ENCODE measurements around the gene KDM6A. TPM values are rescaled to one million over a fixed set of nuclear protein-coding genes. Genes with fewer than 3 reads are reported as not detected.
"Not testable (repeated sequence)": the region's sequence is repeated elsewhere in the genome, so short reads cannot be mapped to it uniquely, and the experiment has no call there.

KDM6A gene
- total RNA-seq, 1 donor from 2014 or later = 15.4 TPM

GRCh38 chrX:45006002-45006800 lies 133.2 kb downstream of the KDM6A start:
- DNase-seq (ENCODE audit: low read depth, low spot score) = no peak

GRCh38 chrX:45007598-45007997 lies 134.6 kb downstream of the KDM6A start:
- DNase-seq (ENCODE audit: low read depth, low spot score) = no peak

DNA sequence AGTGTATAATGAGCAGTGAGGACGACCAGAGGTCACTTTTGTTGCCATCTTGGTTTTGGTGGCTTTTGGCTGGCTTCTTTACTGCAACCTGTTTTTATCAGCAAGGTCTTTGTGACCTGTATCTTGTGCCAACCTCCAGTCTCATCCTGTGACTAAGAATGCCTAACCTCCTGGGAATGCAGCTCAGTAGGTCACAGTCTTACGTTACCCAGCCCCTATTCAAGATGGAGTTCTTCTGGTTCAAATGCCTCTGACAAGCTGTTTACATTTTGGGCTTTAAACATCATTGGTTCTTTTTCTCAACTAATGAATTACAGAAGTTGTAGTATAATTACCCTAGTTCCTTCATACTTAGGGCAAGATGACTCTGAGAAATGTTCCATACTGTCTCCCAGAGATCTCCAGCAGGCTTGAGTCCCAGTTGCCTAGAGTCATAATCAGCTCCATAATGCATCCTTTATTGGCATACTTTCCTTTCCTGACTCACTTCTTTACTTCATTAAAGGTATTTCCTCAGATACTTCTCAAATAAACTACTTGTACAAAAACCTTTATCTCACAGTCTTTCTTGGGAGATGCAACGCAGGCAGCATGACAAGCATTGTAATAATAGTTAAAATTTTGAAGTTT lies 136.5 kb downstream of the KDM6A start:
- no peak for DNase-seq (ENCODE audit: low read depth, low spot score)

DNA sequence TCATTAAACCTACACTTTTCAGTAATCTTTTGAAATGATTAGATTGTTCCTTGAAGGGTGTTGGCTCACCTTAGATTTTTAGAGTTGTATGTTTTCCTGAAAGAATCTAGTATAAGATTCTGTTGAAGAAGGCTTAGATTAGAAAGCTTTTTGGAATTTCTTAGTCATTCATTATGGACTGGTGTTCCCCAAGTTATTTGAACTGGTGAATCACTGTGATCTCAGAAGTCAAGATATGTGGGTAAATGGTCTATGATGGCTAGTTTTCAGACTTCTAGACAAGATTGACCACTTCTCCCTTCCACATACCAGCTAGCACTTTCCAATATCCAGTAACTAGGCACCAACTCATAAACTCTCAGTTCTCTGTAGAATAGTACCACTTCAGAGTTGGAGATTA lies 138.1 kb downstream of the KDM6A start:
- DNase-seq (ENCODE audit: low read depth, low spot score) = no peak

GRCh38 chrX:45011597-45011996 lies 138.6 kb downstream of the KDM6A start:
- DNase-seq (ENCODE audit: low read depth, low spot score) = no peak

- no peak for DNase-seq (ENCODE audit: low read depth, low spot score)
Measured at GRCh38 chrX:45017946-45018345, 145.0 kb downstream of the KDM6A start.

DNA sequence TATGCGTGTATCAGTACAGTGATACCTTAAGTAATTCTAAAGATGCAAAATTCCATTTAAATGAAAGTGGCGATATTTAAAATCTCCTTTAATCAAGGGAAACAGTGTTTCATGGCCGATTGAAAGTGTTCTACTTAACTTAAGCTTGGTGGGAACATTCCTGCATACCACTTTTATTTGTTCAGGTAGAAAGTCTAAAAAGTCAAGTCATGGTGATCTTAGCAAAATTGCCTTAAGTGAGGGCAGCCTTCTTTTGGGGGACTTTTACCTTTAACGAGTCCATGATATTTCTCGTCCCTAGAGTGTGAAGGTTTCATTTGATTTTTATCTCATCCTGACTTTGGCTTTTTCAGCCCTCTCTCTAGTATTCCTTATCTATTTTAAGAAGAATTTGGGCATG lies 149.2 kb downstream of the KDM6A start:
- no peak for DNase-seq (ENCODE audit: low read depth, low spot score)

- DNase-seq (ENCODE audit: low read depth, low spot score) = no peak
Measured at GRCh38 chrX:45024501-45024900, 151.5 kb downstream of the KDM6A start.

DNA sequence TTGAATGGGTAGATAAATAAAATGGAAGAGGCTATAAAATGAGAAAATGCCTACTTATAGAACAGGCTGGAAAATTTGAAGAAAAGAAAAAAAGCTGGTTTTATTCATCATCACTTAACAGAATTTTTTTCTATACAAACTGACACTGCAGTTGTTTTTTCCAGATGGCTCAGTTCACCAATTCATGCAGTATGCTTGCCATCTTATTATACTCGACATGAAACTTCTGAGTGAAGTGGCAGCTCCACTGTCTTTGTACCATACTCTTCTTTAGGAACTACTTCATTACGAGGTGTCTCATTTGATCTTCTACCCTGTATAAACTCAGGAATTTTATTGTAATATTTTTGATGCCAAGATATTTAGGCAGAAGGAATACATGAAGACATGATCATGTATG lies 153.0 kb downstream of the KDM6A start:
- DNase-seq (ENCODE audit: low read depth, low spot score) = no peak

- DNase-seq (ENCODE audit: low read depth, low spot score) = no peak
Measured at GRCh38 chrX:45031830-45032378, 158.9 kb downstream of the KDM6A start.

- DNase-seq (ENCODE audit: low read depth, low spot score) = no peak
Measured at GRCh38 chrX:45035071-45035470, 162.1 kb downstream of the KDM6A start.

- DNase-seq (ENCODE audit: low read depth, low spot score) = no peak
Measured at GRCh38 chrX:45036161-45036560, 163.2 kb downstream of the KDM6A start.

DNA sequence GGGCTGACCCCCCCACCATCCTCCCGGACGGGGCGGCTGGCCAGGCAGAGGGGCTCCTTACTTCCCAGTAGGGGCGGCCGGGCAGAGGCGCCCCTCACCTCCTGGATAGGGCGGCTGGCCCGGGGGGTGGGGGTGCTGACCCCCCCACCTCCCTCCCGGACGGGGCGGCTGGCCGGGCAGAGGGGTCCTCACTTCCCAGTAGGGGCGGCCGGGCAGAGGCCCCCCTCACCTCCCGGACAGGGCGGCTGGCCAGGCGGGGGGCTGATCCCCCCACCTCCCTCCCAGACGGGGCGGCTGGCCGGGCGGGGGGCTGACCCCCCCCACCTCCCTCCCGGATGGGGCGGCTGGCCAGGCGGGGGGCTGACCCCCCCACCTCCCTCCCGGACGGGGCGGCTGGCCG lies 167.1 kb downstream of the KDM6A start:
- not testable (repeated sequence) for DNase-seq (ENCODE audit: low read depth, low spot score)

DNA sequence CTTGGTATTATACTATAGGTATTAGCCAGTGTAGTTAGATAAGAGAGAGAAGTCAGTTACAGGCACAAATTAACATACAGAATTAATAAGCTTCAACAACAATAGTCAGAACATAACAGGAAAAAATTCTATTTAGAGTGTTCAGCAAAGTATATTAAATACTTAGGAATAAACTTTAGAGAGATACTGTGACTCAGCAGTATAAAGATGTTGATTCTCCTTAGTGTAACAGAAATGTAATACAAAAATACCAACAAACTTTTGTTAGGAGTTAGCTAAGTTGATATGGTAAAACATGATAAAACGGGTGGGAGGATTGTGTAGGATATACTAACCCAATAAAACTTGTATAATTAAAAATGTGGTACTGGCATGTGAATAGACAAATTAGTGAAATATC lies 173.4 kb downstream of the KDM6A start:
- no peak for DNase-seq (ENCODE audit: low read depth, low spot score)

DNA sequence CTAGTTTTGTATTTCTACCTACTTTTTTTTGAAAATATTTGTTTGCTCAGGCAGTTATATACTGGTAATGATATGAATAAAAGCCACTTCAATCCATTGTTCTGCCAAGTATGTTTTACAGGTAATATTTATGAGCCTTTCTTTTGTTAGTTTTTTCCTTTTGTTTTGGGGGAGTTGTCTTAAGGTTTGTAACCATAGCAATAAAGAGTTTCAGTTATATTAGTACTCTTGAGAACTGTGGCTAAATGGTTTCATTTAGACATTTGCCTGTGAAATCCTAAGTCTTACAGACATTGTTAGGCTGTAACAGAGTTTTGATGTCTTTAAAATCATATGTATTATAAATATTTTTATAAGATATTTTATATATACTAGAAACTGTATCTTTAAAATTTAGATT lies 177.6 kb downstream of the KDM6A start:
- no peak for DNase-seq (ENCODE audit: low read depth, low spot score)

DNA sequence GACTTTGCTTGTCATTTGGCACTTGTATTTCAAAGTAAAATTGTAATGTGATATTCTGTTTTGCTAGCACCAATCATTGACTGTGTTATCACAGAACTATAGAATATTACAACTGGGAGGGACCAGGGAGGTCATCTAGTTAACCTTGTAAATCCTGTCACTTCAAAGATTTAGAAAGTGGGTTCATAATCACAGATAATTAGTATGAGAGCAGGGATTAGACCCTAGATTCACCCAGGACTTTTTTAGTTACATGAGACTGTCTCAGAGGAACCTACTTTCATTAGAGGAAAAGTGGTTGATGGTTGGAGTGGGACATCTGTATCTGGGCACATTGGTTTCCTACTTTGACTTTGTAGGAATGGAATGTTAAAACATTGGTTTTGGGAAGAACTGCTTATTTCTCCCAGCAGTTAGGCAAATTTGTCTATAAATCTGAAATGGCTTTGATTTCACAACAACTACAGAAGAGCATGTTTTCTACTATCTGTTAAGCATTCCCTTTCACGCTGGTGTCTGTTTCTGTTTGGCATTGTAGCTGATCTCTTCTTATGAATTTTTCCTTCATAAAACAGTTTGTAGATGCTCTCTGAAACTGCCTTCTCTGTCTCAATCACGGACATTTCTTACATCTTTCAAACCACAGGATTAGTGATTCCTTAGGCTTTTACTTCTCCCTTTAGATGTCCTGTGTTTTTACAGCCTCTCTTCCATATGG lies 183.6 kb downstream of the KDM6A start:
- DNase-seq (ENCODE audit: low read depth, low spot score) = no peak

GRCh38 chrX:45059906-45060305 lies 186.9 kb downstream of the KDM6A start:
- DNase-seq (ENCODE audit: low read depth, low spot score) = not testable (repeated sequence)

DNA sequence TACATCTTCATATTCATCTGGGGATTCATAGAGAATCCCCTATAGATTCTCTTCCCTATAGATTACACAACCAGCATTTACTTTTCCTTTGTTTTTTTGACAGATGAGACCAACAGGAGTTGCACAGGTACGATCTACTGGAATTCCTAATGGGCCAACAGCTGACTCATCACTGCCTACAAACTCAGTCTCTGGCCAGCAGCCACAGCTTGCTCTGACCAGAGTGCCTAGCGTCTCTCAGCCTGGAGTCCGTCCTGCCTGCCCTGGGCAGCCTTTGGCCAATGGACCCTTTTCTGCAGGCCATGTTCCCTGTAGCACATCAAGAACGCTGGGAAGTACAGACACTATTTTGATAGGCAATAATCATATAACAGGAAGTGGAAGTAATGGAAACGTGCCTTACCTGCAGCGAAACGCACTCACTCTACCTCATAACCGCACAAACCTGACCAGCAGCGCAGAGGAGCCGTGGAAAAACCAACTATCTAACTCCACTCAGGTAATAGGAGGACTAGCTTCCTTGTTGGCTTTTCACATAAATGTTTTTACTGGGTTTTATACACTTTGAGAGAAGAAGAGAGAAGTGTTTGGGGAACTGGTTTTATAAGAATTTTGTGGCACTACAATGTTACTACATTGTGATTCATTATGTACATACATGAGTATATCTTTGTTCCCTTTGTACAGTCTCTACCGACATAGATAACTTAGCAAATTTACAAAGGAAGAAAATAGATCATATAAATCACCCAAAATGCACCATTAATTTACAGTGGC lies 190.5 kb downstream of the KDM6A start:
- DNase-seq (ENCODE audit: low read depth, low spot score) = no peak

GRCh38 chrX:45068569-45068968 lies 195.6 kb downstream of the KDM6A start:
- no peak for DNase-seq (ENCODE audit: low read depth, low spot score)

DNA sequence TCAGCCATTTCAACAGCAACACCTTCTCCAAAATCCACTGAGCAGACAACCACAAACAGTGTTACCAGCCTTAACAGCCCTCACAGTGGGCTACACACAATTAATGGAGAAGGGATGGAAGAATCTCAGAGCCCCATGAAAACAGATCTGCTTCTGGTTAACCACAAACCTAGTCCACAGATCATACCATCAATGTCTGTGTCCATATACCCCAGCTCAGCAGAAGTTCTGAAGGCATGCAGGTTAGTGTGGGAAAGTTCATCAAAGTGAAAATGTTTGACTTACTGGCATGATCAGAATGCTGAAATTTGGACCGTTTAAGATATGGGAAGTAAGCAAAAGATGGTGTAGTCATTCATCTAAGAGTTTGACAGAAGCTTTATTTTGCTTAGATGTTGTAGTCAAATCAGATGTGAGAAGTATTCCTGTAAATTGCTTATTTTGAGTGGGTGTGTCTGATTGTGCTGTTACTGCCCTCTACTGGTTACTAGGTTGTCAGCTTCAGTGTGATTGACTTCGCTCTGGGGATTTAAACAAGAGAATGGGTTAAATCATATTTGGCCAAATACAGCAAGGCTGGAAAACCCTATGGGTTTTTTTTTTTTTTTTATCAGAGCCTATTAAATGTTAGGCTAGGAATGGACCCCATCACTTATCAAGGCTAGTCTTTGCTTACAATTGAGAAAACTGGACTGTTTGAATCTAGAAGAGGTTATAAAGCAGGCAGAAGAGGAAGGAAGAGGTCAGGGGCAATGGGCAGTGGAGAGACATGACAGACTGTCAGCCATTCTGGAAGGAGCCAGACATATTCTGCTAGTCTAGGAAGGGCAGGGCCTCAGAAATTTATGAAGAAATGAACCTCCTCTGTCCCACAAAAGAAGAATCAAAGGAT lies 197.4 kb downstream of the KDM6A start:
- peak; percentile 40 for DNase-seq (ENCODE audit: low read depth, low spot score)

All from pulmonary artery endothelial cell (primary cell).